Esophagus squamous epithelium (tissue), 5 donors: ENCODE results near the gene CATSPERB. TPM values are rescaled to one million over a fixed set of nuclear protein-coding genes. Genes with fewer than 3 reads are reported as not detected.

Source experiments
- DNase-seq: peaks from one replicate; lab custom pipeline; 2025; lab: John Stamatoyannopoulos, UW
- H3K27ac ChIP-seq, 4 donors: fragments of 200-600 bp; sonication (generic); one replicate each; pipeline ENCODE4 v1.5.1; 2016 to 2019; ENCODE audit warnings: mild to moderate bottlenecking in 1 of 4
- H3K27me3 ChIP-seq, 4 donors: fragments of 200-600 bp; sonication (generic); 1 replicate in 3 of 4; 2 replicates in 1 of 4; pipeline versions ENCODE4 v1.5.1 to v1.6.0; 2017 to 2021; ENCODE audit warnings: antibody characterized with exemption in 1 of 4
- H3K36me3 ChIP-seq, 3 donors: fragments of 200-600 bp; sonication (generic); one replicate each; pipeline ENCODE4 v1.5.1; 2016 to 2019
- H3K4me1 ChIP-seq, 3 donors: fragments of 200-600 bp; sonication (generic); one replicate each; pipeline ENCODE4 v1.5.1; 2017 to 2019
- H3K4me3 ChIP-seq, 4 donors: fragments of 200-600 bp; sonication (generic); 1 replicate in 3 of 4; 2 replicates in 1 of 4; pipeline ENCODE4 v1.5.1; 2016 to 2019; ENCODE audit warnings: mild to moderate bottlenecking in 2 of 4, moderate library complexity in 1 of 4
- H3K9me3 ChIP-seq, 3 donors: fragments of 200-600 bp; sonication (generic); one replicate each; pipeline ENCODE4 v1.5.1; 2016 to 2019
- CTCF ChIP-seq, 6 experiments: fragments of 450-650 bp in 4 of 6; fragments of 200-600 bp in 2 of 6; sonication (generic) in 2 of 6; IDR thresholded peaks; one replicate each; pipeline ENCODE4 v1.5.1; 2016 to 2019; ENCODE audit warnings: antibody characterized with exemption in 6 of 6, mild to moderate bottlenecking in 4 of 6, moderate library complexity in 4 of 6
- POLR2A ChIP-seq, 4 donors: fragments of 450-650 bp; IDR thresholded peaks; one replicate each; pipeline ENCODE4 v1.6.1; 2017; ENCODE audit warnings: antibody characterized with exemption in 4 of 4, mild to moderate bottlenecking in 4 of 4, moderate library complexity in 3 of 4
- WGBS, 2 donors: methylation state at CpG; one replicate each; pipeline ENCODE4 v1.1.5; 2018; 5-methylcytosine and 5-hydroxymethylcytosine counted together
- intact Hi-C: fragments of 100-400 bp; cut with DNase I; formaldehyde crosslinking; loops from one replicate; pipeline ENCODE4 v1.15.0; 2022
- total RNA-seq, 4 donors: library from RNA; depleted of rRNA; stranded (reverse); fragments of >200 nt; gene quantifications; one replicate each; pipeline ENCODE4 v1.1.0, GENCODE V29; 2016
- donor health status: DM: yes; HTN: yes; CAD: no.

The CATSPERB gene
- total RNA-seq, 4 donors from 2014 or later = 0.82 to 1.6 (median 0.99) TPM

GRCh38 chr14:91732859-91733477 is 1.1 kb upstream of the CATSPERB start:
- Histone ChIP-seq H3K36me3 (no peaks in the 10 kb centered on the region), H3K27ac (no peak overlapping the region), H3K4me1 (peaks cover 0 to 3% (median 0%) of the 10 kb centered on the region in 3 donors), H3K4me3 (no peak overlapping the region), H3K9me3 (no peaks in the 10 kb centered on the region), H3K27me3 (peaks cover 0 to 7% (median 0%) of the 10 kb centered on the region in 4 donors)
- intact Hi-C loops = no loop called here
- TF ChIP-seq CTCF (IDR thresholded peaks at IDR 0.05) (no peak), POLR2A (IDR thresholded peaks at IDR 0.05) (no peak)
- DNase-seq = no peak
- WGBS, 2 donors = 26 to 32% methylated on average over 2 of the region's 2 CpGs

- H3K4me1 ChIP-seq = peaks cover 0 to 3% (median 0%) of the 10 kb centered on the region in 3 donors
- no peaks in the 10 kb centered on the region for H3K9me3 ChIP-seq
- 68 to 70% methylated on average over 5 of the region's 5 CpGs for WGBS, 2 donors
- H3K36me3 ChIP-seq = no peaks in the 10 kb centered on the region
- no peak overlapping the region for H3K4me3 ChIP-seq
- no peak overlapping the region for H3K27ac ChIP-seq
- no peak for TF ChIP-seq POLR2A (IDR thresholded peaks at IDR 0.05)
- no peak for TF ChIP-seq CTCF (IDR thresholded peaks at IDR 0.05)
- intact Hi-C loops = no loop called here
- peaks cover 0 to 7% (median 0%) of the 10 kb centered on the region in 4 donors for H3K27me3 ChIP-seq
- no peak for DNase-seq
Observed at GRCh38 chr14:91732439-91732838, 553 bp upstream of the CATSPERB start.

GRCh38 chr14:91731018-91731417 is 868 bp downstream of the CATSPERB start:
- peaks cover 0 to 3% (median 0%) of the 10 kb centered on the region in 3 donors for H3K4me1 ChIP-seq
- DNase-seq = no peak
- no peaks in the 10 kb centered on the region for H3K9me3 ChIP-seq
- no peaks in the 10 kb centered on the region for H3K36me3 ChIP-seq
- H3K27me3 ChIP-seq = no peaks in the 10 kb centered on the region
- H3K4me3 ChIP-seq = no peak overlapping the region
- no peak overlapping the region for H3K27ac ChIP-seq
- TF ChIP-seq POLR2A (IDR thresholded peaks at IDR 0.05) (no peak), CTCF (IDR thresholded peaks at IDR 0.05) (no peak)
- intact Hi-C loops = no loop called here
- WGBS, 2 donors = 57 to 74% methylated on average over 2 of the region's 2 CpGs

- no peak for DNase-seq
- Histone ChIP-seq H3K36me3 (no peaks in the 10 kb centered on the region), H3K27me3 (no peaks in the 10 kb centered on the region), H3K4me1 (peaks cover 0 to 3% (median 0%) of the 10 kb centered on the region in 3 donors), H3K4me3 (no peak overlapping the region), H3K27ac (no peak overlapping the region), H3K9me3 (no peaks in the 10 kb centered on the region)
- WGBS, 2 donors = 42 to 75% methylated on average over 2 to 3 of the region's 3 CpGs
- intact Hi-C loops = no loop called here
- TF ChIP-seq POLR2A (IDR thresholded peaks at IDR 0.05) (no peak), CTCF (IDR thresholded peaks at IDR 0.05) (no peak)
Observed at GRCh38 chr14:91729756-91730155, 2.1 kb downstream of the CATSPERB start.

- 65 to 75% methylated on average over 4 of the region's 4 CpGs for WGBS, 2 donors
- H3K27ac ChIP-seq = no peak overlapping the region
- DNase-seq = no peak
- no peaks in the 10 kb centered on the region for H3K9me3 ChIP-seq
- no peak overlapping the region for H3K4me3 ChIP-seq
- peaks cover 0 to 3% (median 0%) of the 10 kb centered on the region in 3 donors for H3K4me1 ChIP-seq
- no peak for TF ChIP-seq CTCF (IDR thresholded peaks at IDR 0.05)
- TF ChIP-seq POLR2A (IDR thresholded peaks at IDR 0.05) = no peak
- no peaks in the 10 kb centered on the region for H3K27me3 ChIP-seq
- no peaks in the 10 kb centered on the region for H3K36me3 ChIP-seq
- intact Hi-C loops = no loop called here
Observed at GRCh38 chr14:91728616-91729183, 3.2 kb downstream of the CATSPERB start.
